Testis (tissue), 3 donors: ENCODE data around the gene KRTAP20-4. TPM values are rescaled to one million over a fixed set of nuclear protein-coding genes. Genes with fewer than 3 reads are reported as not detected.

Experiments used
- DNase-seq: peaks from one replicate; pipeline ENCODE4 v3.0.0-alpha.2; 2019
- H3K27ac ChIP-seq, 2 donors: fragments of 200-600 bp; sonication (generic); one replicate each; pipeline ENCODE4 v1.5.1; 2019
- H3K27me3 ChIP-seq: fragments of 200-600 bp; sonication (generic); one replicate; pipeline ENCODE4 v1.5.1; 2019
- H3K36me3 ChIP-seq: fragments of 200-600 bp; sonication (generic); one replicate; pipeline ENCODE4 v1.5.1; 2017; ENCODE audit warnings: low read depth; ENCODE audit errors: missing control alignments
- H3K4me1 ChIP-seq: fragments of 200-600 bp; sonication (generic); one replicate; pipeline ENCODE4 v1.5.1; 2019
- H3K4me3 ChIP-seq, 2 donors: fragments of 200-600 bp; sonication (generic); one replicate each; pipeline ENCODE4 v1.5.1; 2017 to 2019
- H3K9me3 ChIP-seq: fragments of 200-600 bp; sonication (generic); one replicate; pipeline ENCODE4 v1.5.1; 2017
- CTCF ChIP-seq, 3 experiments: fragments of 450-650 bp in 2 of 3; fragments of 200-600 bp in 1 of 3; sonication (generic) in 1 of 3; IDR thresholded peaks; one replicate each; pipeline ENCODE4 v1.5.1; 2016 to 2019; ENCODE audit warnings: antibody characterized with exemption in 3 of 3, mild to moderate bottlenecking in 2 of 3, moderate library complexity in 1 of 3
- POLR2A ChIP-seq: fragments of 450-650 bp; IDR thresholded peaks from one replicate; pipeline ENCODE4 v1.6.1; 2017; ENCODE audit warnings: antibody characterized with exemption, mild to moderate bottlenecking, moderate library complexity
- WGBS, 2 donors: methylation state at CpG; one replicate each; pipeline ENCODE4 v1.1.5; 2018; 5-methylcytosine and 5-hydroxymethylcytosine counted together
- intact Hi-C: fragments of 100-400 bp; cut with DNase I; formaldehyde crosslinking; loops from one replicate; pipeline ENCODE4 v1.15.1; 2023; ENCODE audit warnings: low total_unique reads
- polyA plus RNA-seq: library from polyadenylated mRNA; stranded (reverse); fragments of 350-450 nt; fragmentation: Illumina TruSeq; extraction: RNeasy Lipid Tissue Mini Kit (QIAGEN cat#74804); gene quantifications from one replicate; pipeline ENCODE4 v1.2.3, GENCODE V29; 2014; ENCODE audit warnings: low read depth, low replicate concordance; ENCODE audit not compliant: insufficient read depth
- total RNA-seq, 2 donors: library from RNA; depleted of rRNA; stranded (reverse); fragments of >200 nt; gene quantifications; one replicate each; pipeline ENCODE4 v1.2.3, GENCODE V29; 2016

KRTAP20-4 gene
- total and polyA plus RNA-seq, 3 donors from 2014 or later = not detected

DNA sequence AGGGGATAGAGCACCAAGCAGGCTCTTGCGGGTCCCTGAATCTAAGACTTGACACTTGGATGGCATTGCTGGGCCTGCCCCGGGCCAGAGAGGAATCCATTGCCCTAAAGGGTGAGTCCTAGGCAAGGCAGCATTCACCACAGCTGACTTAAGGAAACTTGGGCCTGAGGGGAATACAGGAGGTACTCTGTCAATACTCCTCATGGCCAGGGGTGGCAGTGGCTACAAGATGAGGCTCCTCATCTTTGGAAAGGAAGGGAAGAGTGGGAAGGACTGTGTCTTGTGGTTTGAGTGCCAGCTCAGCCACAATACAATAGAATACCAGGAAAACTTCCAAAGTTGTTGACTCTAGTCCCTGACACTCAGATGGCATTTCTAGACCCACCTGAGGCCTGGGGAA is 14.5 kb upstream of the KRTAP20-4 start:
- Histone ChIP-seq H3K36me3 (no peaks in the 10 kb centered on the region), H3K27ac (no peak overlapping the region), H3K27me3 (no peaks in the 10 kb centered on the region), H3K9me3 (no peaks in the 10 kb centered on the region), H3K4me3 (no peak overlapping the region), H3K4me1 (no peaks in the 10 kb centered on the region)
- TF ChIP-seq POLR2A (no peak), CTCF (IDR thresholded peaks at IDR 0.05) (no peak)
- WGBS, 2 donors = 82 to 91% methylated on average over 2 of the region's 2 CpGs
- DNase-seq = no peak
- intact Hi-C loops = no loop called here

- intact Hi-C loops = no loop called here
- no peak for DNase-seq
- no peak for TF ChIP-seq CTCF (IDR thresholded peaks at IDR 0.05)
- WGBS, 2 donors = 83 to 90% methylated on average over 2 of the region's 2 CpGs
- Histone ChIP-seq H3K27ac (no peak overlapping the region), H3K4me3 (no peak overlapping the region), H3K4me1 (no peaks in the 10 kb centered on the region), H3K9me3 (no peaks in the 10 kb centered on the region), H3K27me3 (no peaks in the 10 kb centered on the region), H3K36me3 (no peaks in the 10 kb centered on the region)
These were observed 8.3 kb upstream of the KRTAP20-4 start for GRCh38 chr21:30612132-30612531.

DNA sequence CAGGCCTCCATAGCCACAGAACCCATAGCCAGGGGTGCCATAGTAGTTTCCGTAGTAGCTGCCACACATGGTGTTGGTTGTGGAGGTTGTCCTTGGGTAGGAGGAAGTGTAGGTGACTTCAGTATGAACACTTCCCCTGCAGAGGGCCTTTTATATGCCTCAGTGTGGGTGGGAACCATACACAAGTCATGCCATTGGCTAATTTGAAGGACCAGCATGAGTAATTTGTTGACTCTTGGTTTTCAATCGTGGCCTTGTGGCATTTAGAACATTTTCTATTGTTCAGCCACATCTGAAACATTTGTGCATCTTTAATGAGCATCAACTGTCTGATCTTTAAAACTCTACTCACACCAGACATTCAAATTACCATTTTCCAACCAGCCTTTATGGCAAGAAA is 6.6 kb upstream of the KRTAP20-4 start, which contains the start of gene KRTAP6-1:
TSS of gene KRTAP6-1 (minus strand) at position 95 of the 400 bp plus-strand sequence. CDS start at position 69, 26 bp downstream.
- no peak within 1 kb of the TSS for H3K27ac ChIP-seq

GRCh38 chr21:30615199-30615598 is 5.2 kb upstream of the KRTAP20-4 start:
- H3K4me3 ChIP-seq = no peak overlapping the region
- intact Hi-C loops = no loop called here
- no peaks in the 10 kb centered on the region for H3K9me3 ChIP-seq
- H3K27ac ChIP-seq = no peak overlapping the region
- no peaks in the 10 kb centered on the region for H3K27me3 ChIP-seq
- H3K36me3 ChIP-seq = no peaks in the 10 kb centered on the region
- H3K4me1 ChIP-seq = no peaks in the 10 kb centered on the region
- DNase-seq = no peak
- TF ChIP-seq CTCF (IDR thresholded peaks at IDR 0.05) (no peak), POLR2A (no peak)

More for the DNA sequence above, 6.6 kb upstream of the KRTAP20-4 start, which contains the start of gene KRTAP6-1:
- Histone ChIP-seq H3K4me1 (no peaks in the 10 kb centered on the region), H3K4me3 (no peak within 1 kb of the TSS), H3K27me3 (no peaks in the 10 kb centered on the region), H3K36me3 (no peaks in the 10 kb centered on the region), H3K9me3 (no peaks in the 10 kb centered on the region)
- intact Hi-C loops = no loop called here
- TF ChIP-seq CTCF (IDR thresholded peaks at IDR 0.05) = no peak
- no peak for TF ChIP-seq POLR2A
- no peak for DNase-seq
- WGBS, 2 donors = 78 to 85% methylated on average over 2 of the region's 2 CpGs

- intact Hi-C loops = no loop called here
- Histone ChIP-seq H3K36me3 (no peaks in the 10 kb centered on the region), H3K4me1 (no peaks in the 10 kb centered on the region), H3K27ac (no peak within 1 kb of the TSS), H3K9me3 (no peaks in the 10 kb centered on the region), H3K4me3 (no peak within 1 kb of the TSS), H3K27me3 (no peaks in the 10 kb centered on the region)
- WGBS, 2 donors = 81 to 92% methylated on average over 2 of the region's 2 CpGs
- TF ChIP-seq POLR2A = no peak
- no peak for TF ChIP-seq CTCF (IDR thresholded peaks at IDR 0.05)
- no peak for DNase-seq
These were observed 4.3 kb upstream of the KRTAP20-4 start, which contains the start of gene KRTAP20-1 for GRCh38 chr21:30616125-30616524. Gene KRTAP20-1 (plus strand): TSS chr21:30616425. CDS start chr21:30616455, 30 bp downstream.
